COLO829 (cell line): ENCODE data around the gene PAK6.
A peak's percentile ranks its signal among the peaks of the same experiment; 100 is the strongest.

Experiments
- DNase-seq: peaks from one replicate; pipeline ENCODE4 v3.0.0; 2012; ENCODE audit warnings: low spot score

PAK6 gene

GRCh38 chr15:40238532-40239403 lies at the start of gene PAK6:
PAK6 (plus strand) TSS chr15:40239063; CDS start chr15:40264786, 25,723 bp downstream.
- DNase-seq, result peak; percentile 1

- peak; percentile 14 for DNase-seq
Measured at GRCh38 chr15:40190591-40190990, 48.3 kb upstream of the PAK6 start.

GRCh38 chr15:40192942-40193341 lies 45.9 kb upstream of the PAK6 start:
- peak; percentile 0 for DNase-seq

GRCh38 chr15:40197434-40197833 lies 41.4 kb upstream of the PAK6 start:
- DNase-seq, result no peak

- DNase-seq, result no peak
Measured at GRCh38 chr15:40198355-40199085, 40.3 kb upstream of the PAK6 start.

GRCh38 chr15:40204100-40204499 lies 34.8 kb upstream of the PAK6 start:
- no peak for DNase-seq

GRCh38 chr15:40217166-40217824 lies 21.6 kb upstream of the PAK6 start:
- DNase-seq, result peak; percentile 36

GRCh38 chr15:40219801-40220200 lies 19.1 kb upstream of the PAK6 start:
- DNase-seq, result no peak

GRCh38 chr15:40222131-40222530 lies 16.7 kb upstream of the PAK6 start:
- DNase-seq, result no peak

- no peak for DNase-seq
Measured at GRCh38 chr15:40226736-40227135, 12.1 kb upstream of the PAK6 start.

GRCh38 chr15:40229316-40229715 lies 9.5 kb upstream of the PAK6 start:
- DNase-seq, result no peak

- no peak for DNase-seq
Measured at GRCh38 chr15:40229956-40230355, 8.9 kb upstream of the PAK6 start.

GRCh38 chr15:40232625-40233070 lies 6.2 kb upstream of the PAK6 start:
- DNase-seq, result no peak

- no peak for DNase-seq
Measured at GRCh38 chr15:40233727-40234577, 4.9 kb upstream of the PAK6 start.

GRCh38 chr15:40234783-40235182 lies 4.1 kb upstream of the PAK6 start:
- no peak for DNase-seq

GRCh38 chr15:40235201-40235885 lies 3.5 kb upstream of the PAK6 start:
- no peak for DNase-seq

- no peak for DNase-seq
Measured at GRCh38 chr15:40239404-40239692, 485 bp downstream of the PAK6 start.

- no peak for DNase-seq
Measured at GRCh38 chr15:40239693-40240618, 1.1 kb downstream of the PAK6 start.

- DNase-seq, result no peak
Measured at GRCh38 chr15:40240619-40241221, 1.9 kb downstream of the PAK6 start.
